ENCODE results near the gene NPR3.

DNA sequence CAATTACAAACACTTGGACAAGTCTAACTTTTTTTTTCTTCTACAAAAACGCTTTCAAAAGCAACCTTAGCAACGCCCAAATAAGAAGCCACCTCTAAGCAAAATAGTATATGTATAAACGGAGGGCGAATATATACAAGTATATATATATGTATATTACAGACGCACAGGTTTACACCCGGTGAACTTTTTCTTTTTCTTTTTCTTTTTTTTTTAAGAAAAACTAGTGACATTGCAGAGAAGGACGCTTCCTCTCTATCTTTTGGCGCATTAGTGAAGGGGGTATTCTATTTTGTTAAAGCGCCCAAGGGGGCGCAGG is 200 bp downstream of the NPR3 start:
- TF ChIP-seq, protein P1, sequence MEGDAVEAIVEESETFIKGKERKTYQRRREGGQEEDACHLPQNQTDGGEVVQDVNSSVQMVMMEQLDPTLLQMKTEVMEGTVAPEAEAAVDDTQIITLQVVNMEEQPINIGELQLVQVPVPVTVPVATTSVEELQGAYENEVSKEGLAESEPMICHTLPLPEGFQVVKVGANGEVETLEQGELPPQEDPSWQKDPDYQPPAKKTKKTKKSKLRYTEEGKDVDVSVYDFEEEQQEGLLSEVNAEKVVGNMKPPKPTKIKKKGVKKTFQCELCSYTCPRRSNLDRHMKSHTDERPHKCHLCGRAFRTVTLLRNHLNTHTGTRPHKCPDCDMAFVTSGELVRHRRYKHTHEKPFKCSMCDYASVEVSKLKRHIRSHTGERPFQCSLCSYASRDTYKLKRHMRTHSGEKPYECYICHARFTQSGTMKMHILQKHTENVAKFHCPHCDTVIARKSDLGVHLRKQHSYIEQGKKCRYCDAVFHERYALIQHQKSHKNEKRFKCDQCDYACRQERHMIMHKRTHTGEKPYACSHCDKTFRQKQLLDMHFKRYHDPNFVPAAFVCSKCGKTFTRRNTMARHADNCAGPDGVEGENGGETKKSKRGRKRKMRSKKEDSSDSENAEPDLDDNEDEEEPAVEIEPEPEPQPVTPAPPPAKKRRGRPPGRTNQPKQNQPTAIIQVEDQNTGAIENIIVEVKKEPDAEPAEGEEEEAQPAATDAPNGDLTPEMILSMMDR (IDR thresholded peaks at IDR 0.05), result no peak
- TF ChIP-seq POLR2A (IDR thresholded peaks at IDR 0.05), result no peak

Measured in thyroid gland (tissue), 4 donors.